Adipocyte (in vitro differentiated cells): ENCODE measurements around the gene MLLT10.
A peak's percentile ranks its signal among the peaks of the same experiment; 100 is the strongest.

Source experiments
- DNase-seq: peaks from one replicate; pipeline ENCODE4 v3.0.0-alpha.2; 2015; ENCODE audit warnings: low read depth
- H3K27me3 ChIP-seq: replicated peaks from 2 replicates; pipeline ENCODE4 v1.7.0; 2013; ENCODE audit warnings: mild to moderate bottlenecking, low read length, moderate library complexity; ENCODE audit not compliant: control insufficient read depth, insufficient read depth
- H3K36me3 ChIP-seq: 2 replicates; pipeline ENCODE4 v1.7.0; 2013; ENCODE audit warnings: low read length, mild to moderate bottlenecking, moderate library complexity; ENCODE audit not compliant: control insufficient read depth, insufficient read depth, severe bottlenecking
- H3K4me1 ChIP-seq: 2 replicates; pipeline ENCODE4 v1.7.0; 2013; ENCODE audit warnings: mild to moderate bottlenecking, low read length, moderate library complexity; ENCODE audit not compliant: control insufficient read depth, insufficient read depth
- H3K4me3 ChIP-seq: 2 replicates; pipeline ENCODE4 v1.7.0; 2013; ENCODE audit warnings: mild to moderate bottlenecking, low read length, moderate library complexity
- H3K9ac ChIP-seq: 2 replicates; pipeline ENCODE4 v1.7.0; 2013; ENCODE audit warnings: mild to moderate bottlenecking, low read length, moderate library complexity
- H3K9me3 ChIP-seq: 2 replicates; pipeline ENCODE4 v1.7.0; 2013; ENCODE audit warnings: mild to moderate bottlenecking, low read length, moderate library complexity; ENCODE audit not compliant: control insufficient read depth

MLLT10 gene

GRCh38 chr10:21756707-21757106 lies 222.7 kb downstream of the MLLT10 start:
- H3K27me3 ChIP-seq, result no peaks in the 10 kb centered on the region
- no peak overlapping the region for H3K4me3 ChIP-seq
- no peak overlapping the region for H3K9ac ChIP-seq
- no peaks in the 10 kb centered on the region for H3K36me3 ChIP-seq
- H3K4me1 ChIP-seq, result no peaks in the 10 kb centered on the region
- DNase-seq, result no peak
- H3K9me3 ChIP-seq, result no peaks in the 10 kb centered on the region

- DNase-seq, result no peak
- peak overlapping the region; percentile 29 for H3K9ac ChIP-seq
- H3K27me3 ChIP-seq, result no peaks in the 10 kb centered on the region
- H3K4me3 ChIP-seq, result no peak overlapping the region
- H3K36me3 ChIP-seq, result no peaks in the 10 kb centered on the region
- H3K9me3 ChIP-seq, result no peaks in the 10 kb centered on the region
- H3K4me1 ChIP-seq, result no peaks in the 10 kb centered on the region
Measured at GRCh38 chr10:21757185-21757901, 223.3 kb downstream of the MLLT10 start.

- no peaks in the 10 kb centered on the region for H3K4me1 ChIP-seq
- no peaks in the 10 kb centered on the region for H3K36me3 ChIP-seq
- no peak overlapping the region for H3K4me3 ChIP-seq
- DNase-seq, result no peak
- no peaks in the 10 kb centered on the region for H3K27me3 ChIP-seq
- no peak overlapping the region for H3K9ac ChIP-seq
- H3K9me3 ChIP-seq, result no peaks in the 10 kb centered on the region
Measured at GRCh38 chr10:21758239-21758638, 224.2 kb downstream of the MLLT10 start.

GRCh38 chr10:21758696-21759095 lies 224.7 kb downstream of the MLLT10 start:
- Histone ChIP-seq H3K36me3 (no peaks in the 10 kb centered on the region), H3K9ac (no peak overlapping the region)

GRCh38 chr10:21759232-21759631 lies 225.2 kb downstream of the MLLT10 start:
- Histone ChIP-seq H3K27me3 (no peaks in the 10 kb centered on the region), H3K4me3 (no peak overlapping the region), H3K9ac (no peak overlapping the region), H3K36me3 (no peaks in the 10 kb centered on the region), H3K9me3 (no peaks in the 10 kb centered on the region), H3K4me1 (no peaks in the 10 kb centered on the region)
- DNase-seq, result no peak

More at GRCh38 chr10:21758696-21759095, 224.7 kb downstream of the MLLT10 start:
- Histone ChIP-seq H3K4me3 (no peak overlapping the region), H3K4me1 (no peaks in the 10 kb centered on the region), H3K27me3 (no peaks in the 10 kb centered on the region), H3K9me3 (no peaks in the 10 kb centered on the region)
- DNase-seq, result no peak

GRCh38 chr10:21760332-21760731 lies 226.3 kb downstream of the MLLT10 start:
- Histone ChIP-seq H3K4me1 (no peaks in the 10 kb centered on the region), H3K36me3 (no peaks in the 10 kb centered on the region), H3K9me3 (no peaks in the 10 kb centered on the region), H3K4me3 (no peak overlapping the region), H3K9ac (no peak overlapping the region), H3K27me3 (no peaks in the 10 kb centered on the region)
- DNase-seq, result no peak

- Histone ChIP-seq H3K9ac (no peak overlapping the region), H3K9me3 (no peaks in the 10 kb centered on the region), H3K36me3 (no peaks in the 10 kb centered on the region), H3K4me1 (no peaks in the 10 kb centered on the region), H3K27me3 (no peaks in the 10 kb centered on the region), H3K4me3 (no peak overlapping the region)
- no peak for DNase-seq
Measured at GRCh38 chr10:21764466-21765189, 230.6 kb downstream of the MLLT10 start.

GRCh38 chr10:21769041-21769440 lies 235.0 kb downstream of the MLLT10 start:
- H3K27me3 ChIP-seq, result no peaks in the 10 kb centered on the region
- no peak overlapping the region for H3K9ac ChIP-seq
- H3K9me3 ChIP-seq, result no peaks in the 10 kb centered on the region
- H3K4me1 ChIP-seq, result no peaks in the 10 kb centered on the region
- no peak overlapping the region for H3K4me3 ChIP-seq
- no peaks in the 10 kb centered on the region for H3K36me3 ChIP-seq
- DNase-seq, result no peak

GRCh38 chr10:21771219-21771618 lies 237.2 kb downstream of the MLLT10 start:
- no peaks in the 10 kb centered on the region for H3K9me3 ChIP-seq
- DNase-seq, result no peak
- H3K4me3 ChIP-seq, result no peak overlapping the region
- no peaks in the 10 kb centered on the region for H3K4me1 ChIP-seq
- H3K27me3 ChIP-seq, result no peaks in the 10 kb centered on the region
- no peak overlapping the region for H3K9ac ChIP-seq
- no peaks in the 10 kb centered on the region for H3K36me3 ChIP-seq

- H3K9ac ChIP-seq, result no peak overlapping the region
- no peaks in the 10 kb centered on the region for H3K27me3 ChIP-seq
- H3K9me3 ChIP-seq, result no peaks in the 10 kb centered on the region
- no peak overlapping the region for H3K4me3 ChIP-seq
- no peaks in the 10 kb centered on the region for H3K4me1 ChIP-seq
- no peak for DNase-seq
- no peaks in the 10 kb centered on the region for H3K36me3 ChIP-seq
Measured at GRCh38 chr10:21776883-21777282, 242.9 kb downstream of the MLLT10 start.

- no peaks in the 10 kb centered on the region for H3K9me3 ChIP-seq
- no peaks in the 10 kb centered on the region for H3K27me3 ChIP-seq
- DNase-seq, result no peak
- H3K4me3 ChIP-seq, result no peak overlapping the region
- H3K9ac ChIP-seq, result no peak overlapping the region
- no peaks in the 10 kb centered on the region for H3K36me3 ChIP-seq
- H3K4me1 ChIP-seq, result no peaks in the 10 kb centered on the region
Measured at GRCh38 chr10:21791276-21791675, 257.2 kb downstream of the MLLT10 start.
